ENCODE results near the gene IL6R. TPM values are rescaled to one million over a fixed set of nuclear protein-coding genes. Genes with fewer than 3 reads are reported as not detected.

IL6R gene
- total RNA-seq, 2 experiments from 2014 or later, result 2.2 to 2.5 TPM

GRCh38 chr1:154429118-154429517 is 24.0 kb downstream of the IL6R start:
- no peak overlapping the region for H3K27ac Mint-ChIP-seq
- ChIA-PET POLR2A (interaction anchor here (0.8 to 1.2 kb wide), 3 partner anchors 9 to 25 kb away, joined by 3 read pairs; no protein-coding TSS in a partner anchor), CTCF (interaction anchor here (0.8 to 1.7 kb wide), 3 partner anchors 10 to 25 kb away, joined by 3 to 4 read pairs (median 3); no protein-coding TSS in a partner anchor)
- H3K4me3 Mint-ChIP-seq, result no peak overlapping the region
- peaks cover 38% of the 10 kb centered on the region for H3K4me1 Mint-ChIP-seq (ENCODE audit: low read depth)
- TF ChIP-seq, protein P1, sequence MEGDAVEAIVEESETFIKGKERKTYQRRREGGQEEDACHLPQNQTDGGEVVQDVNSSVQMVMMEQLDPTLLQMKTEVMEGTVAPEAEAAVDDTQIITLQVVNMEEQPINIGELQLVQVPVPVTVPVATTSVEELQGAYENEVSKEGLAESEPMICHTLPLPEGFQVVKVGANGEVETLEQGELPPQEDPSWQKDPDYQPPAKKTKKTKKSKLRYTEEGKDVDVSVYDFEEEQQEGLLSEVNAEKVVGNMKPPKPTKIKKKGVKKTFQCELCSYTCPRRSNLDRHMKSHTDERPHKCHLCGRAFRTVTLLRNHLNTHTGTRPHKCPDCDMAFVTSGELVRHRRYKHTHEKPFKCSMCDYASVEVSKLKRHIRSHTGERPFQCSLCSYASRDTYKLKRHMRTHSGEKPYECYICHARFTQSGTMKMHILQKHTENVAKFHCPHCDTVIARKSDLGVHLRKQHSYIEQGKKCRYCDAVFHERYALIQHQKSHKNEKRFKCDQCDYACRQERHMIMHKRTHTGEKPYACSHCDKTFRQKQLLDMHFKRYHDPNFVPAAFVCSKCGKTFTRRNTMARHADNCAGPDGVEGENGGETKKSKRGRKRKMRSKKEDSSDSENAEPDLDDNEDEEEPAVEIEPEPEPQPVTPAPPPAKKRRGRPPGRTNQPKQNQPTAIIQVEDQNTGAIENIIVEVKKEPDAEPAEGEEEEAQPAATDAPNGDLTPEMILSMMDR (IDR thresholded peaks at IDR 0.05), result no peak
- no peaks in the 10 kb centered on the region for H3K9me3 Mint-ChIP-seq
- intact Hi-C loops (cut with micrococcal nuclease), result no loop called here
- no peaks in the 10 kb centered on the region for H3K27me3 Mint-ChIP-seq
- DNase-seq, result no peak
- ATAC-seq, result no peak
- peaks cover 7% of the 10 kb centered on the region for H3K36me3 Mint-ChIP-seq (ENCODE audit: low read depth)

DNA sequence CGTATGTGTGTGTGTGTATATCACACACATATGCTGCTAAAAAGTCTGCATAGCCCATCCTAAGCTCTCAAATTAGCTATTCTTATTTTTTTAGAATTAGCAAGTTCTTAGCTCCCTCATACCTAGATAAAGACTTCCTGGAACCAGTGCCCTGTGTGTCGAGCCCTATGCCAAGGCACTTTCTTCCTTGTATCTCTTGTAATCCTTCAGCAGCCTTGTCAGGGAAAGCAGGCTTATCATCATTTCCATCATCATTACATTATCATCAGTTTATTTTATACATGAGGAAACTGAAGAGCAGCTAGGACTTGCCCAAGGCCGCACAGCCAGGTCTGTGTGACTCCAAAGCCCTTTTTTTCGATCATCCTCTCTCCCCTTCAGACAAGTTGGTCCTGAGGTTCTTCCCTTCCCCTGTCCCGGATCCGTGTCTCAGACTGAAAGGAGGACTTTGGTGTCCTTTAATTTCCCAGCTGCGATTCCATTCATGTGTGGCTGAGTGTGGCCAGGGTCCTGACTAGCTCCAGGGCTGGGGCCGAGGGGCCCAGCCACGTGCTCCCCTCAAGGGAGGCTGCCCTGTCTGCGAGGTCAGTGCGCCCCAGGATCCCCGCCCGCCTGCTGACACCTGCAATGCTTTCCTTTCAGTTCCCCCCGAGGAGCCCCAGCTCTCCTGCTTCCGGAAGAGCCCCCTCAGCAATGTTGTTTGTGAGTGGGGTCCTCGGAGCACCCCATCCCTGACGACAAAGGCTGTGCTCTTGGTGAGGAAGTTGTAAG is 24.9 kb downstream of the IL6R start:
- ATAC-seq (no peak), DNase-seq (no peak)
- no peak overlapping the region for H3K4me3 Mint-ChIP-seq
- intact Hi-C loops (cut with micrococcal nuclease), result no loop called here
- H3K36me3 Mint-ChIP-seq (ENCODE audit: low read depth), result peaks cover 7% of the 10 kb centered on the region
- ChIA-PET POLR2A (interaction anchor here (0.6 to 1.2 kb wide), 4 partner anchors 9 to 66 kb away, joined by 3 to 4 read pairs (median 3); no protein-coding TSS in a partner anchor), CTCF (interaction anchor here (0.8 to 2.3 kb wide), 9 partner anchors 9 to 117 kb away, joined by 3 to 7 read pairs (median 4); no protein-coding TSS in a partner anchor)
- no peaks in the 10 kb centered on the region for H3K27me3 Mint-ChIP-seq
- H3K9me3 Mint-ChIP-seq, result no peaks in the 10 kb centered on the region
- H3K4me1 Mint-ChIP-seq (ENCODE audit: low read depth), result peaks cover 31% of the 10 kb centered on the region
- TF ChIP-seq, protein P1 (IDR thresholded peaks at IDR 0.05), result no peak
- H3K27ac Mint-ChIP-seq, result no peak overlapping the region

DNA sequence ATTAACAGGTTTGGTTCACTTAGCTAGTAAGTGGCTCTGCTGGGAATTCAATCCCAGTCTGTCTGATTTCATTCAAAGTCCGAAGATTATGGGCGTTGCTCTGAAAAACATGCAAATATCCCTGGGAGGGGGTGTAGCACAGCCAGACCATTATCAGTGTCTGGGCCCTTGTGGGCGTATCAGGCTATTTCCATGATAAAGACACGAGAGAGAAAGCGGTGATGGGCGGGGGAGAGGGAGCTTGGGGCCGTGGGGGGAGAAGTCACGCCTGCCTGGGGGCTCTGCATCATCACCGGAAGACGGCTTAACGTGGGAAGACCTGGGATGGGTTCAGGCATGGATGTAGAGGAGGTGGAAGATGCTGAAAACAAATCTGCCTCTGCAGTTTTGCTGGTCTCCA is 25.8 kb downstream of the IL6R start:
- Mint-ChIP-seq H3K27ac (no peak overlapping the region), H3K9me3 (no peaks in the 10 kb centered on the region), H3K4me1 (ENCODE audit: low read depth) (peaks cover 27% of the 10 kb centered on the region), H3K36me3 (ENCODE audit: low read depth) (peaks cover 7% of the 10 kb centered on the region), H3K27me3 (no peaks in the 10 kb centered on the region), H3K4me3 (no peak overlapping the region)
- no peak for DNase-seq
- POLR2A ChIA-PET, result interaction anchor here (0.6 to 1.4 kb wide), 2 partner anchors 11 to 66 kb away, joined by 3 to 4 read pairs; no protein-coding TSS in a partner anchor
- TF ChIP-seq, protein P1 (IDR thresholded peaks at IDR 0.05), result no peak
- intact Hi-C loops (cut with micrococcal nuclease), result no loop called here
- CTCF ChIA-PET, result interaction anchor here (1.2 to 2.3 kb wide), 6 partner anchors 11 to 116 kb away, joined by 3 to 7 read pairs (median 4); no protein-coding TSS in a partner anchor
- ATAC-seq, result no peak

- ATAC-seq (peak; percentile 81), DNase-seq (peak; percentile 73)
- Mint-ChIP-seq H3K9me3 (no peaks in the 10 kb centered on the region), H3K27me3 (no peaks in the 10 kb centered on the region), H3K27ac (peak overlapping the region; percentile 40), H3K4me1 (ENCODE audit: low read depth) (peaks cover 25% of the 10 kb centered on the region), H3K36me3 (ENCODE audit: low read depth) (peaks cover 7% of the 10 kb centered on the region), H3K4me3 (no peak overlapping the region)
- TF ChIP-seq, protein P1 (IDR thresholded peaks at IDR 0.05), result no peak
- ChIA-PET CTCF (interaction anchor here (1.2 to 2.3 kb wide), 2 partner anchors 10 to 106 kb away, joined by 3 to 7 read pairs; no protein-coding TSS in a partner anchor), POLR2A (interaction anchor here (1.4 kb wide), 1 partner anchor 12 kb away, joined by 3 read pairs; no protein-coding TSS in a partner anchor)
- intact Hi-C loops (cut with micrococcal nuclease), result no loop called here
Observed at GRCh38 chr1:154431586-154432373, 26.6 kb downstream of the IL6R start.
